ENCODE measurements around the gene WIPF3.

WIPF3 gene

GRCh38 chr7:29921404-29922010, 115.2 kb downstream of the WIPF3 start:
- peak; percentile 6 for DNase-seq

- no peak for DNase-seq
Measured at GRCh38 chr7:29922921-29923700, 116.8 kb downstream of the WIPF3 start.

GRCh38 chr7:29924006-29924405, 117.7 kb downstream of the WIPF3 start:
- no peak for DNase-seq

DNA sequence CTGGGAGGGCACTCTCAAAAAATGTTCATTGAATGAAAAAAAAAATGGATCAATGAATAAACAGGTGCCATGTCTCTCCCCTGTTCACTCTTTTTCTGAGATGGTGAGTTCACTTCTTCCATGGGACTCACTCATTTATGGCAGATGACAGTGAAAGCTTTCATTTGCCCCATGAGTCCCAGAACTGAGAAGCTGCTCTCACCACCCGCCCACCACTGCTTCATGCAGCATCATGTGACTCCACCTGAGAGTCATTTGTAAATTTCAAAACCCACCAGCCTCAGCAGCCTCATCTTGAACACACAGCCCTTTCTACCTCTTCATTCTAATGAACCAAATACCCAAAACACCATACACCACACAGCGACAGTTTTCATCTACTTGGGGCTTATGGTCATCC, 118.4 kb downstream of the WIPF3 start:
- no peak for DNase-seq

GRCh38 chr7:29926216-29926615, 119.9 kb downstream of the WIPF3 start:
- no peak for DNase-seq

GRCh38 chr7:29926741-29927140, 120.4 kb downstream of the WIPF3 start:
- DNase-seq = no peak

GRCh38 chr7:29929018-29929807, 122.9 kb downstream of the WIPF3 start:
- no peak for DNase-seq

DNA sequence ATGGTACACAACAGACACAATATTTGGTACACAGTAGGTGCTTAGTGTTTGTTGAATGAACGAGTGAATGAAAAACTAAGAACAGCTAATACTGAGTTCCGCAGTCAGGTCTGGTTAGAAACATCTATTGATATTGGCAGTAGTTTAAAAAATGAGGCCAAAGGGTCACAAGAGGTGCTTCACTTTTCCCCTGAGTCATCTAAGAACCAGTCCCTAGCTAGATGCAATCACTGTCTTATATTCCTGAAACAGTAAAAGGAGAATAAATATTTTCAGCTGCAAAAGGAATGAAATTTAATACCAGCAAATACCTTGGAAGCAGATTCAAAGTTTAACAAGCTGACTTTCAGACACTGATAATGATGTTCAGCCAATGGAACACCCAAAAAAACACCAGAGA, 128.8 kb downstream of the WIPF3 start:
- DNase-seq = no peak

- DNase-seq = no peak
Measured at GRCh38 chr7:29937132-29937531, 130.8 kb downstream of the WIPF3 start.

GRCh38 chr7:29940199-29940598, 133.9 kb downstream of the WIPF3 start:
- DNase-seq = no peak

DNA sequence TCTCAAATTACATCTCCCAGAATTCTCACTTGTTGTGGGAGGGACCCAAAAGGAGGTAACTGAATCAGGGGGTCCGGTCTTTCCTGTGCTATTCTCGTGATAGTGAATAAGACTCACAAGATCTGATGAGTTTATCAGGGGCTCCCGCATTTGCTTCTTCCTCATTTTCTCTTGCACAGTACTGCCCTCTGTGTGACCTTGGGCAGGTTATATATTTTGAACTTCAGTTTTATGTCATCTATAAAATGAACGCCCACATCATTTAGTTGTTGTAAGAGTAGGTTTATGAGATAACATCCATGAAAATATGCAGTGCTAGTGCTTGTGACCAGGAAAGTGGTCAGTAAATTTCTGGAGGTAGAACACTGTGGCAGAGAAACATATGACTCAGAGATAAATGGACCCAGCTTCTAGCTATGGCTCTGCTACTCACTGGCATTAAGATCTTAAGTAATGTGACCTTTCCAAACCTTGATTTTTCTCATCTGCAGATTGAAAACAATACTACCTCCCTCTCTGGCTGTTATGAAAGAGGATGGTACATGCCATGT, 139.0 kb downstream of the WIPF3 start:
- DNase-seq = no peak

- no peak for DNase-seq
Measured at GRCh38 chr7:29946428-29947186, 140.3 kb downstream of the WIPF3 start.

- DNase-seq = no peak
Measured at GRCh38 chr7:29948587-29948986, 142.3 kb downstream of the WIPF3 start.

DNA sequence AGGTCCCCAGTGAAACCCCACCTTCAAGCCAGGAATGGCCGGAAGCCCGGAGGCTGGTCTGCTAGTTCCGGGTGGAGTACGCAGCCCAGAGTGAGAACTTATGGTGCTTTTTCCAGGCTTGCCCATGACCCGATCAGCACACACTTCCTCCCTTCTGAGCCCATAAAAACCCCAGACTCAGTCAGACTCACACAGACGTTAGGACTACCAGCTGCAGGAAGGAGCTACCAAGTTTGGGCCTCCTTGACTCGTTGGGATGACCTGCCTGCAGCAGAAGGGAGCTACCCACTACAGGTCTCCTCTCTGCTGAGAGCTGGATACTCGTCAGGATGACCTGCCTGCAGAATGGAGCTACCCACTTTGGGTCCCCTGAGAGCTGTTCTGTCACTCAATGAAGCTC, 144.2 kb downstream of the WIPF3 start:
- DNase-seq = no peak

- DNase-seq = no peak
Measured at GRCh38 chr7:29951206-29951605, 144.9 kb downstream of the WIPF3 start.

- no peak for DNase-seq
Measured at GRCh38 chr7:29953726-29954347, 147.5 kb downstream of the WIPF3 start.

- no peak for DNase-seq
Measured at GRCh38 chr7:29955075-29955792, 148.9 kb downstream of the WIPF3 start.

GRCh38 chr7:29955799-29956486, 149.6 kb downstream of the WIPF3 start:
- DNase-seq = no peak

GRCh38 chr7:29956487-29956836, 150.2 kb downstream of the WIPF3 start:
- no peak for DNase-seq

GRCh38 chr7:29957521-29958310, 151.4 kb downstream of the WIPF3 start:
- no peak for DNase-seq
